Activated CD8-positive, alpha-beta memory T cell treated with anti-CD3 and anti-CD28 coated beads, Interleukin-2, amount 10 ng/mL, durations not matched to agents 7 days and 5 days (primary cell): ENCODE results near the gene TCFL5. TPM values are rescaled to one million over a fixed set of nuclear protein-coding genes. Genes with fewer than 3 reads are reported as not detected.
"Not testable (repeated sequence)": the region's sequence is repeated elsewhere in the genome, so short reads cannot be mapped to it uniquely, and the experiment has no call there.

Experiments used
- ATAC-seq: fragments of 150-1000 bp; cut with Tn5 transposase; one replicate; pipeline ENCODE4 v1.10.0; 2021; ENCODE audit warnings: moderate library complexity
- CTCF ChIA-PET: fragments of 350-600 bp; sonication (Branson Sonifier 250); formaldehyde crosslinking; loops from one replicate; lab custom pipeline; 2021; ENCODE audit warnings: antibody characterized with exemption; lab: Charles Lee
- DNase-seq: peaks from one replicate; pipeline ENCODE4 v3.0.0-alpha.2; 2020
- H3K27ac Mint-ChIP-seq: one replicate; pipeline ENCODE4 v1.8.0; 2021; ENCODE audit warnings: mild to moderate bottlenecking, mixed read lengths
- H3K27me3 Mint-ChIP-seq: one replicate; pipeline ENCODE4 v1.8.0; 2021; ENCODE audit warnings: mixed read lengths
- H3K36me3 Mint-ChIP-seq: one replicate; pipeline ENCODE4 v1.8.0; 2021; ENCODE audit warnings: mild to moderate bottlenecking, mixed read lengths
- H3K4me1 Mint-ChIP-seq: one replicate; pipeline ENCODE4 v1.8.0; 2021; ENCODE audit warnings: mixed read lengths
- H3K4me3 Mint-ChIP-seq: one replicate; pipeline ENCODE4 v1.8.0; 2021; ENCODE audit warnings: mild to moderate bottlenecking, moderate library complexity, mixed read lengths
- H3K9me3 Mint-ChIP-seq: one replicate; pipeline ENCODE4 v1.8.0; 2022; ENCODE audit warnings: low read depth, mixed read lengths
- total RNA-seq, 2 experiments: library from RNA; stranded (reverse); gene quantifications; one replicate each; pipeline ENCODE4 v1.2.3, GENCODE V29; 2021

Gene TCFL5
- total RNA-seq, 2 experiments from 2014 or later, result 6.6 to 6.7 TPM

DNA sequence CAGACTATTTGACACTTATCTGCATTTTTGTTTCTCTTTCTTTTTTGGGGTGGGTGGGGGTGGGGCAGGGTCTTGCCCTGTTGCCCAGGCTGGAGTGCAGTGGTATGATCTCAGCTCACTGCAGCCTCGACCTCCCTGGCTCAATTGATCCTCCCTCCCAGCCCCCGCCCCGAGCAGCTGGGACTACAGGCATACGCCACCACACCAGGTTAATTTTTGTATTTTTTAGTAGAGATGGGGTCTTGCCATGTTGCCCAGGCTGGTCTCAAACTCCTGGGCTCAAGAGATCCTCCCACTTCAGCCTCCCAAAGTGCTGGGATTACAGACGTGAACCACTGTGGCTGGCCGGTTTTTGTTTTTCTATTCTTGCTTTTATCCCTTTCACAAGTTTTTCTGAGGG, 8.3 kb downstream of the TCFL5 start:
- ATAC-seq, H3K4me1 Mint-ChIP-seq, DNase-seq, H3K9me3 Mint-ChIP-seq, H3K4me3 Mint-ChIP-seq, H3K27ac Mint-ChIP-seq, H3K27me3 Mint-ChIP-seq, H3K36me3 Mint-ChIP-seq, CTCF ChIA-PET: not testable (repeated sequence)

DNA sequence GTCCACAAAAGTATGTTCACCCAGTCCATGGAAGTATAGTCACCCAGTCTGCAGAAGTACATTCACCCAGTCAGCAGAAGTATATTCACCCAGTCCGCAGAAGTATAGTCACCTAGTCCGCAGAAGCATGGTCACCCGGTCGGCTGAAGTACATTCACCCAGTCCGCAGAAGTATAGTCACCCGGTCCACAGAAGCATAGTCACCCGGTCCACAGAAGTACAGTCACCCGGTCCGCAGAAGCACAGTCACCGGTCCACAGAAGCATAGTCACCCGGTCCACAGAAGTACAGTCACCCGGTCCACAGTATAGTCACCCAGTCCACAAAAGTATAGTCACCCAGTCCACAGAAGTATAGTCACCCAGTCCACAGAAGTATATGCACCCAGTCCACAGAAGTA, 8.8 kb downstream of the TCFL5 start:
- Mint-ChIP-seq H3K4me3 (no peak overlapping the region), H3K36me3 (peaks cover 6% of the 10 kb centered on the region), H3K27me3 (no peaks in the 10 kb centered on the region), H3K27ac (no peak overlapping the region), H3K9me3 (no peaks in the 10 kb centered on the region), H3K4me1 (no peaks in the 10 kb centered on the region)
- CTCF ChIA-PET, result no interaction called here
- DNase-seq (no peak), ATAC-seq (no peak)

DNA sequence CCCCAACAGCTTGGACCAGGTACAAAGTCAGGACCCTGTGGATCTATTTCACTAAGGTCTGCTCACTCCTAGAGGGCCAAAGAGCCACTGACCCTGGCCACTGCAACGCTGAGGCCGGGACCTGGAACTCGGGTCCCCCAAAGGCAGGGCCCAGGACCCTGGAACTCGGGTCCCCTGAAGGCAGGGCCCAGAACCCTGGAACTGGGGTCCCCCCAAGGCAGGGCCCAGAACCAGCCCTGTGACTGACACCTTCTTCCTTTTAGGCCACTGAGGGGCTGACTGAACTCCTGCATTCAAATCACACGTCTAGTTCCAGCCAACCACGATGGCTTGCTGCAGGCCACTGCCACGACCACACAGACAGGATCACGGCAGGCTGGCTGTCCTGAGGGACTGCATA, 9.4 kb downstream of the TCFL5 start:
- CTCF ChIA-PET, result no interaction called here
- ATAC-seq, result no peak
- H3K9me3 Mint-ChIP-seq, result no peaks in the 10 kb centered on the region
- H3K4me1 Mint-ChIP-seq, result no peaks in the 10 kb centered on the region
- H3K36me3 Mint-ChIP-seq, result peaks cover 6% of the 10 kb centered on the region
- DNase-seq, result no peak
- H3K27me3 Mint-ChIP-seq, result no peaks in the 10 kb centered on the region
- H3K4me3 Mint-ChIP-seq, result no peak overlapping the region
- no peak overlapping the region for H3K27ac Mint-ChIP-seq

DNA sequence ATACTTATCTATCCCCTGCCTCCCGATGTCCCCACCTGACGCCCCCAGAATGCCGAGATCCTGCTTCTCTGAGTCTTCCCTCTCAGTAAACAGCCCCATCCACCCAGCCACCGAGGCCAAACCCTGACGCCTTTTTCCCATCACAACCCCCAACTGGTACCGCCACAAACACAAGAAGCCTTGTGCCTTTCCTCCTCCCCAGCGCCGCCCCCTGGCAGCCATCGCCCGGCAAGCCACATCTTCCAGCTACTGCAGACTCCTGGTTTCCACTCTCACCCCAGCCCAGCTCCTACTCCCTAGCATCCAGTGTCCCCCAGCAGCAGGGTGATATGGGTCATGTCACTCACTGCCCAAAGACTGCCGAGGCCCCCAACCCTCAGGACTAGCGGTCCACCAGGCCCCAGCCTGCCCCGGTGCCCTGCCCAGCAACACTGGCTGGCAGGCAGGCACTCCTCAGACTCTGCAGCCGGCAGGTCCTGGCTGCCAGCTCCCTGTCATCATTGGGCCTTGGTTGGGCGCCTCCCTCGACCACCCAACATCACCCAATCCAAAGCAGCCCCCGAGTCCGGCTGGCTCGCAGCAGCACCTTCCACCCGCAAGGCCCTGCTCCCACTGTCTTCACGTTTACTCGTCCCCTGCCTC, 11.2 kb downstream of the TCFL5 start:
- no peak for ATAC-seq
- Mint-ChIP-seq H3K4me3 (no peak overlapping the region), H3K4me1 (no peaks in the 10 kb centered on the region), H3K27me3 (no peaks in the 10 kb centered on the region), H3K27ac (no peak overlapping the region), H3K9me3 (no peaks in the 10 kb centered on the region), H3K36me3 (peaks cover 3% of the 10 kb centered on the region)
- CTCF ChIA-PET, result no interaction called here
- DNase-seq, result no peak

DNA sequence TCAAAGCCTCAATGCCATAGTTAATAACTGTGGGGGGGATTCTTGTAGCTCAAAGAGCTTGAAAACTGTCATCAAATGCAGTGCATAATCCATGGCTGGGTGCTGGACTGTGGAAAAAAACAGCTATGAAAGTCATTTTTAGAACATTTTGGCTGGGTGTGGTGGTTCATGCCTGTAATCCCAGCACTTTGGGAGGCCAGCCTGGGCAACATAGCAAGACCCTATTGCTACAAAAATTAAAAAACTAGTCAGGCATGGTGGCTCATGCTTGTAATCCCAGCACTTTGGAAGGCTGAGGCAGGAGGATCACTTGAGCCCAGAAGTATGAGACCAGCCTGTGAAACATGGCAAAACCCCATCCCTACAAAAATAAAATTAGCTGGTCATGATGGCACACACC, 12.2 kb downstream of the TCFL5 start:
- Mint-ChIP-seq H3K36me3 (peaks cover 1% of the 10 kb centered on the region), H3K27me3 (no peaks in the 10 kb centered on the region), H3K4me3 (no peak overlapping the region), H3K4me1 (no peaks in the 10 kb centered on the region), H3K27ac (no peak overlapping the region), H3K9me3 (no peaks in the 10 kb centered on the region)
- no peak for DNase-seq
- CTCF ChIA-PET, result interaction anchor here (0.8 to 1.8 kb wide), 3 partner anchors 27 to 180 kb away, joined by 3 to 4 read pairs (median 4); no protein-coding TSS in a partner anchor
- no peak for ATAC-seq

DNA sequence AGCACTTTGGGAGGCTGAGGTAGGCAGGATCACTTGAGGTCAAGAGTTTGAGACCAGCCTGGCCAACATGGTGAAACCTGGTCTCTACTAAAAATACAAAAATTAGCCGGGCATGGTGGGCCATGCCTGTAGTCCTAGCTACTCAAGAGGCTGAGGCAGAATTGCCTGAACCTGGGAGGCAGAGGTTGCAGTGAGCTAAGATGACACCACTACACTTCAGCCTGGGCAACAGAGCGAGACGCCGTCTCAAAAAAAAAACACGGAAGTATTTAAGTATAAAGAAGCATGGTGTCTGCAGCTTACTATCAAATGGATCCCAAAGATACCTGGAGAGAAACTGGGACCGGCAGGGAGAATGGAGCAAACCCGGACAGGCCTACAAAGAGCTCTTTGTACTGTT, 12.7 kb downstream of the TCFL5 start:
- CTCF ChIA-PET, result interaction anchor here (0.8 to 1.8 kb wide), 3 partner anchors 26 to 180 kb away, joined by 3 to 4 read pairs (median 4); no protein-coding TSS in a partner anchor
- H3K36me3 Mint-ChIP-seq, H3K9me3 Mint-ChIP-seq, H3K4me3 Mint-ChIP-seq, H3K27ac Mint-ChIP-seq, H3K27me3 Mint-ChIP-seq, ATAC-seq, H3K4me1 Mint-ChIP-seq, DNase-seq: not testable (repeated sequence)

DNA sequence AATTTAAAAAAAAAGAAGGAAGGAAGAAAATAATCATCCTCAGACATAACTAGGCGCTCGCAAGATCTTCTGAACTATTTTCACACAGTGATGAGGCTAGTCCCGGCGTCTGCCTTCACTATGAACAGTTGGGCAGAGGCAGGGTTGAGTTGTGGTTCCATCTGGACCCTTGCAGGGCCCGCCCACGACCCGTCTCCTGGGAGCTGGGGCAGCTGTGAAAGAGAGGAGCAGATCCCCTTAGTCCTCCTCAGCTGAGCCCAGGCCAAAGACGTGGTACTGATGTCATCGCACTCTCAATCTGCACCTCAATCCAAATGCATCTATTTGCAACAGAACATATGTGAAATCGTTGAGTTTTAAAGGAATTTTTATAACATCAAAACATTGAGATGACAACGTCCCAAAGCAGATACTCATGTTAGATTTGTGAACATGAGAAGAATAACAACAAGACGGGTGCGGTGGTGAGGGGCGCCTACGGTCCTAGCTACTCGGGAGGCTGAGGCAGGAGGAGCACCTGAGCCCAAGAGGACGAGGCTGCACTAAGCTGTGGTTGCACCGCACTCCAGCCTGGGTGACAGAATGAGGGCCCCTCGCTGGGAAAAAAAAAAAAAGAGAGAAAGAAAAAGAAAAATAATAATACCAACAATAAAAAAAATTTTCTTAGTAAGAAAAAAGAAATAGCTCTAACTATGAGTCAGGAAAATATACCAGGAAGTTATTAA, 15.3 kb downstream of the TCFL5 start:
- Mint-ChIP-seq H3K36me3 (peaks cover 1% of the 10 kb centered on the region), H3K9me3 (no peaks in the 10 kb centered on the region), H3K27ac (no peak overlapping the region), H3K4me3 (no peak overlapping the region), H3K27me3 (no peaks in the 10 kb centered on the region), H3K4me1 (no peaks in the 10 kb centered on the region)
- no peak for ATAC-seq
- CTCF ChIA-PET, result interaction anchor here (0.7 to 1.6 kb wide), 3 partner anchors 12 to 38 kb away, joined by 3 to 9 read pairs (median 4); no protein-coding TSS in a partner anchor
- no peak for DNase-seq

DNA sequence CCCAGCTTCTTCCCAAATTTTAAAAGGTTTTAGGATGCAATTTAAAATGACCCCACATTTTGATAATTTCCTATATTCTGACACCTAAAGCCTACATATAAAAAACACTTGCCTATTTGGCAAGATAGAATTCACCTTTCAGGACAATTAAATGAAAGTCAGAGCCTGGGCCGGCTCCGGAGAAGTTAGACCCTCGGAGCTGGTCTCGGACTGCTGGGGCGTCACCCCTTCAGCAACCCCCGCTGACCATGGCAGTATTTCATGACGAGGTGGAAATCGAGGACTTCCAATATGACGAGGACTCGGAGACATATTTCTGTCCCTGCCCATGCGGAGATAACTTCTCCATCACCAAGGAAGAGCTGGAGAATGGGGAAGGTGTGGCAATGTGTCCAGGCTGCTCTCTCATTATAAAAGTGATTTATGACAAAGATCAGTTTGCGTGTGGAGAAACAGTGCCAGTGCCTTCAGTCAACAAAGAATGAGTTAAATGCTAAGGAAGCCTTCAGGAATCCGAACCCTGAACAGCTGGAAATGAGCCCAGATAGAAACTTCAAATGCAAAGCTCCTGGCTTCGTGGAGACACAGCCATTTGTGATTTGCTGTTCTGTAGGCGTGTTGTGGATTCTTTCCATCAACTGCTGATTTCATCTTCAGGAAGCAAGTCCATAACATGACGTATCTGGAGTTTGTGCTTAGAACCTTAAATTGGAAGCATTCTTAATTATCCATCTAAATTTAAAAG, 16.0 kb downstream of the TCFL5 start:
- no peaks in the 10 kb centered on the region for H3K27me3 Mint-ChIP-seq
- ATAC-seq (no peak), DNase-seq (no peak)
- no peaks in the 10 kb centered on the region for H3K4me1 Mint-ChIP-seq
- no peak overlapping the region for H3K27ac Mint-ChIP-seq
- CTCF ChIA-PET, result interaction anchor here (0.8 to 1.0 kb wide), 2 partner anchors 13 to 23 kb away, joined by 3 read pairs; no protein-coding TSS in a partner anchor
- H3K4me3 Mint-ChIP-seq, result no peak overlapping the region
- H3K36me3 Mint-ChIP-seq, result peaks cover 1% of the 10 kb centered on the region
- H3K9me3 Mint-ChIP-seq, result no peaks in the 10 kb centered on the region

DNA sequence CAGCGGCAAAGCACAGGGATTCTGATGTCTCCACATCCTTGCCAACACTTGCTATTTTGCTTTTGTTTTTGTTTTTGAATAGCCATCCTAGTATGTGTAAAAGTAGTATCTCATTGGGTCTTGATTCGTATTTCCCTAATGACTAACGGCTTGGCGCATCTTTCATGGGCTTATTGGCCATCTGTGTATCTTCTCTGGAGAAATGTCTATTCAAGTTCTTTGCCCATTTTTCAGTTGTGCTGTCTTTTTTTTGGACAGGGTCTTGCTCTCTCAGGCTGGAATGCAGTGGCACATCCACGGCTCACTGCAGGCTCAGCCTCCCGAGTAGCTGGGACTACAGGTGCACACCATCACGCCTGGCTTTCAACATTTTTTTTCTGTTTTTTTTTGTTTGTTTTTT, 17.4 kb downstream of the TCFL5 start:
- H3K27ac Mint-ChIP-seq, result no peak overlapping the region
- no peaks in the 10 kb centered on the region for H3K9me3 Mint-ChIP-seq
- H3K4me1 Mint-ChIP-seq, result no peaks in the 10 kb centered on the region
- ATAC-seq (no peak), DNase-seq (no peak)
- H3K4me3 Mint-ChIP-seq, result no peak overlapping the region
- H3K36me3 Mint-ChIP-seq, result peaks cover 1% of the 10 kb centered on the region
- no peaks in the 10 kb centered on the region for H3K27me3 Mint-ChIP-seq
- CTCF ChIA-PET, result interaction anchor here (1.0 kb wide), 1 partner anchor 12 kb away, joined by 3 read pairs; no protein-coding TSS in a partner anchor

DNA sequence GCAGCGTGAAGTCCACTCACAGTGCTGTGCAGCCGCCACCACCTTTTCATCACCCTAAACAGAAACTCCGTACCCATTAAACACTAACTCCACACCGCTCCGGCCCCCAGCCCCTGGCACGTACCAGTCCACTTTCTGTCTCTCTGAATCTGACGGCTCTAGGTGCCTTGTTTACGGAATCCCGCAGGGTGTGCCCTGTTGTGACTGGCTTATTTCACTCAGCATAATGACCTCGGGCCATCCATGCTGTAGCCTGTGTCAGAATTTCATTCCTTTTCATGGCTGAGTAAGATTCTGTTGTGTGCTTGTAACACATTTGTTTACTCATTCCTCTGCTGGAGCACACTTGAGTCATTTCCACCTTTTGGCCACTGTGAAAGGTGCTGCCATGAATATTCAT, 18.0 kb downstream of the TCFL5 start:
- Mint-ChIP-seq H3K36me3 (peaks cover 1% of the 10 kb centered on the region), H3K27ac (no peak overlapping the region), H3K4me3 (no peak overlapping the region), H3K9me3 (no peaks in the 10 kb centered on the region), H3K4me1 (no peaks in the 10 kb centered on the region), H3K27me3 (no peaks in the 10 kb centered on the region)
- CTCF ChIA-PET, result no interaction called here
- no peak for ATAC-seq
- no peak for DNase-seq

DNA sequence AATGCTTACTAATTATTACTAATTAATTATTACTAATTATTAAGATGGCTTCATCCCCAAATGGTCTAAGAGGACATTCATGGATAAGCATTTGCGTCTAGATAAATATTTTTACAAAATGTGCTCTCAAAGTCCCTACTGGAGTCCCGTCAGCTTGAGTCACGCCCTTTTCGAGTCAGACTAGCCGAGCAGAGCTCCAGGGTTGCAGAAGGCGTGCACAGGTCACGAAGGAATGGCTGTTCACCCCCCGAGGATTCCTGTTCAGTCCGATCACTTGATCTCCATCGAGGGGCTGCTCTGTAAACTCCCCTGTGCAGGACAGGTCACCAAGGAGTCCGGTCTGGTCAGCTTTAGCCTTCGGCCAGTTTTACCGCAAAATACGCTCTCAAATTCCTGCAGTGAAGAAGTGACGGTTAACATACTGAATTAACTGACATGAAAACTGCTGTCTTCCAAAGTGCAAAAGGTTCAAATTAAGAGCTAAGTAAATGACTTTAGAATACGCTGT, 19.9 kb downstream of the TCFL5 start:
- ATAC-seq (no peak), DNase-seq (no peak)
- CTCF ChIA-PET, result no interaction called here
- Mint-ChIP-seq H3K27ac (no peak overlapping the region), H3K9me3 (no peaks in the 10 kb centered on the region), H3K4me1 (no peaks in the 10 kb centered on the region), H3K4me3 (no peak overlapping the region), H3K27me3 (no peaks in the 10 kb centered on the region), H3K36me3 (peaks cover 1% of the 10 kb centered on the region)

DNA sequence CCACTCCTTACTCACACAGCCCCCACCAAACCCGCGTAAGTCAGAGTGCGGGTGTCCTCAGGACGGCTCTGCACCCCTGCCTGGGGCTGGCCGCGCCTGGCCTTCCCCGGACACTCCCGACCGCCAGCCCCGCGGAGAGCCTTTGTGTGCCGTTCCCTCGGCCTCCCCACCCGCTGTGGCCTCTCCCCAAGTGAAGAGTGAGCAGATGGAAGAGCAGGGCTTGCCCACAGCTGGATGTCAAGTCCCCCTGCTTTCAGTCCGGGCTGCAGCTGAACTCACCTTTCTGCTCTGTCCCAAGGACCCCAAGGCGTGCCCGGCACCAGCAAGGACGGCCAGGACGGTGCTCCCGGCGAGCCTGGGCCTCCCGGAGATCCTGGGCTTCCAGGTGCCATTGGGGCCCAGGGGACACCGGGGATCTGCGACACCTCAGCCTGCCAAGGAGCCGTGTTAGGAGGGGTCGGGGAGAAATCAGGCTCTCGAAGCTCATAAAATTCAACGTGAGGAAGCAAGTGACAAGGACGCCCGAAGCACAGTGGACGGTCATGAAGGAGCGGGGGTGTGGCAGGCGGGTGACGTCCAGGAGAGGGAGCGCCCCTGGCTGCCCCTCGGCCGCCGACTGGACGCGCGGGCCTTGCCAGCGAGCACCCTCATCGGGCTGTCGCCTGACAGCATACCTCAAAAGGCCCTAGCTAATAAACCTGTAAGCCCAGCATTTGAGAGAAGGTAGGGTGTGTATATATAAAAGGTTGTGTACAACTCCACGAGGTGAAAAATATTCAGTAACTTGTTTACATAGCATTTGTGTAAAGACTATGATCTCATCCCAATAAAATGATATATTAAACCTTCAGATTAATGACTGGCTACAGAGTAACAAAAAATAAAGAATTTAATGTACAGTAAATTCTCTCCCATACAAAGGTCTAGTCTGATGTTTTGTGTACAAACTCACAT, 21.1 kb downstream of the TCFL5 start:
- no peaks in the 10 kb centered on the region for H3K9me3 Mint-ChIP-seq
- no peaks in the 10 kb centered on the region for H3K4me1 Mint-ChIP-seq
- no peak overlapping the region for H3K27ac Mint-ChIP-seq
- ATAC-seq (no peak), DNase-seq (no peak)
- CTCF ChIA-PET, result no interaction called here
- peaks cover 1% of the 10 kb centered on the region for H3K36me3 Mint-ChIP-seq
- no peak overlapping the region for H3K4me3 Mint-ChIP-seq
- no peaks in the 10 kb centered on the region for H3K27me3 Mint-ChIP-seq
